Prostate gland (tissue), 2 donors: ENCODE measurements around the gene HOMEZ.

ENCODE experiments used
- CTCF ChIP-seq, 4 experiments: fragments of 200-600 bp in 2 of 4; fragments of 450-650 bp in 2 of 4; sonication (generic) in 2 of 4; IDR thresholded peaks; 1 replicate in 3 of 4; 2 replicates in 1 of 4; pipeline ENCODE4 v1.5.1; 2016 to 2019; ENCODE audit warnings: antibody characterized with exemption in 4 of 4, mild to moderate bottlenecking in 2 of 4, moderate library complexity in 2 of 4
- POLR2A ChIP-seq: fragments of 450-650 bp; IDR thresholded peaks from one replicate; pipeline ENCODE4 v1.6.1; 2016; ENCODE audit warnings: antibody characterized with exemption, mild to moderate bottlenecking
- POLR2AphosphoS5 ChIP-seq: sonication (generic); formaldehyde crosslinking; IDR thresholded peaks from one replicate; pipeline ENCODE4 v1.6.1; 2017; ENCODE audit warnings: antibody characterized with exemption

- no peak for TF ChIP-seq POLR2A
- no peak for TF ChIP-seq CTCF (IDR thresholded peaks at IDR 0.05)
- no peak for TF ChIP-seq POLR2AphosphoS5
These were observed 22.0 kb upstream of the HOMEZ start for GRCh38 chr14:23307687-23308644.
